Gastrocnemius medialis (tissue), 4 donors: ENCODE data around the gene TXLNA. TPM values are rescaled to one million over a fixed set of nuclear protein-coding genes. Genes with fewer than 3 reads are reported as not detected.

Source experiments
- ATAC-seq, 2 donors: fragments of 150-250 bp; one replicate each; pipeline ENCODE4 v1.9.1; 2016
- DNase-seq, 2 donors: peaks; one replicate each; pipeline ENCODE4 v3.0.0-alpha.2; 2019
- H3K27ac ChIP-seq, 4 donors: fragments of 200-600 bp; sonication (generic); 1 replicate in 1 of 4; 2 replicates in 3 of 4; pipeline ENCODE4 v1.5.1; 2016 to 2018; ENCODE audit warnings: mild to moderate bottlenecking in 2 of 4, moderate library complexity in 1 of 4
- H3K27me3 ChIP-seq, 3 donors: fragments of 200-600 bp; sonication (generic) in 2 of 3; 1 replicate in 1 of 3; 2 replicates in 2 of 3; pipeline versions ENCODE4 v1.5.1 to v1.6.0; 2016 to 2019; ENCODE audit warnings: mild to moderate bottlenecking in 1 of 3, moderate library complexity in 1 of 3
- H3K36me3 ChIP-seq, 2 donors: fragments of 200-600 bp; sonication (generic) in 1 of 2; one replicate each; pipeline ENCODE4 v1.5.1; 2017 to 2018
- H3K4me1 ChIP-seq, 2 donors: fragments of 200-600 bp; sonication (generic) in 1 of 2; one replicate each; pipeline ENCODE4 v1.5.1; 2016 to 2017; ENCODE audit warnings: mild to moderate bottlenecking in 2 of 2
- H3K4me3 ChIP-seq, 4 donors: fragments of 200-600 bp; sonication (generic) in 3 of 4; 1 replicate in 1 of 4; 2 replicates in 3 of 4; pipeline ENCODE4 v1.5.1; 2016 to 2019; ENCODE audit warnings: mild to moderate bottlenecking in 2 of 4
- H3K9me3 ChIP-seq, 3 donors: fragments of 200-600 bp; sonication (generic) in 2 of 3; 1 replicate in 1 of 3; 2 replicates in 2 of 3; pipeline ENCODE4 v1.5.1; 2016 to 2019
- CTCF ChIP-seq, 5 experiments: fragments of 450-650 bp in 3 of 5; fragments of 200-600 bp in 2 of 5; sonication (generic) in 2 of 5; IDR thresholded peaks in 4 of 5; conservative IDR thresholded peaks in 1 of 5; 1 replicate in 4 of 5; 2 replicates in 1 of 5; pipeline ENCODE4 v1.5.1; 2016 to 2019; ENCODE audit warnings: antibody characterized with exemption in 5 of 5, mild to moderate bottlenecking in 3 of 5, moderate library complexity in 3 of 5
- POLR2A ChIP-seq, 2 donors: fragments of 450-650 bp; IDR thresholded peaks; one replicate each; pipeline ENCODE4 v1.6.1; 2017; ENCODE audit warnings: antibody characterized with exemption in 2 of 2, mild to moderate bottlenecking in 2 of 2, moderate library complexity in 2 of 2
- in situ Hi-C, 4 donors: fragments of 200-750 bp; cut with MboI; loops; one replicate each; pipeline versions ENCODE4 v1.15.0 to v1.8.0; 2017; ENCODE audit warnings: low sequenced_read_pairs in 4 of 4
- intact Hi-C: fragments of 100-400 bp; cut with DNase I; formaldehyde crosslinking; loops from one replicate; pipeline ENCODE4 v1.15.1; 2023; ENCODE audit warnings: low total_unique reads
- total RNA-seq, 4 donors: library from RNA; depleted of rRNA; stranded (reverse); fragments of >200 nt; gene quantifications; one replicate each; pipeline versions ENCODE4 v1.1.0 to v1.2.3, GENCODE V29; 2016

Gene TXLNA
- total RNA-seq, 4 donors from 2014 or later: 15.7 to 21.0 (median 17.6) TPM

- Histone ChIP-seq H3K27ac (peak within 1 kb of the TSS; percentile 64 to 76 (median 70)), H3K4me1 (peaks cover 21 to 45% of the 10 kb centered on the region in 2 donors), H3K4me3 (peak within 1 kb of the TSS in 1 of 4 donors; percentile 3), H3K36me3 (no peaks in the 10 kb centered on the region), H3K27me3 (no peaks in the 10 kb centered on the region), H3K9me3 (no peaks in the 10 kb centered on the region)
- DNase-seq (peak in 1 of 2 donors; percentile 16), ATAC-seq (peak; percentile 31 to 50)
- TF ChIP-seq CTCF (IDR thresholded peaks at IDR 0.05 in 4 of 5, conservative IDR thresholded peaks at IDR 0.05 in 1 of 5): no peak
- TF ChIP-seq POLR2A (IDR thresholded peaks at IDR 0.05): no peak
- in situ Hi-C loops: no loop called here
- intact Hi-C loops: no loop called here
Observed at GRCh38 chr1:32246888-32247273, 67.4 kb downstream of the TXLNA start, which contains the start of gene FAM167B. Gene FAM167B, plus strand, starts transcription at chr1:32247222. Its CDS starts 200 bp downstream, at chr1:32247422.

GRCh38 chr1:32247452-32247851 lies 68.0 kb downstream of the TXLNA start:
- H3K36me3 ChIP-seq: no peaks in the 10 kb centered on the region
- H3K9me3 ChIP-seq: no peaks in the 10 kb centered on the region
- TF ChIP-seq CTCF (IDR thresholded peaks at IDR 0.05 in 4 of 5, conservative IDR thresholded peaks at IDR 0.05 in 1 of 5): no peak
- TF ChIP-seq POLR2A (IDR thresholded peaks at IDR 0.05): no peak
- peak overlapping the region; percentile 64 to 76 (median 70) for H3K27ac ChIP-seq
- ATAC-seq (no peak), DNase-seq (no peak)
- H3K4me1 ChIP-seq: peaks cover 18 to 44% of the 10 kb centered on the region in 2 donors
- in situ Hi-C loops (no loop called here), intact Hi-C loops (no loop called here)
- H3K27me3 ChIP-seq: no peaks in the 10 kb centered on the region
- H3K4me3 ChIP-seq: peak overlapping the region in 1 of 4 donors; percentile 3

Other genes with a start within 250 kb of the TXLNA start
- 100 to 1,000 TPM; 294 to 522 (median 353) TPM for gene PTP4A2, start 241.3 kb upstream of the TXLNA start, total RNA-seq
- gene KHDRBS1, start 165.8 kb upstream of the TXLNA start, total RNA-seq: 10 to 100 TPM; 19.9 to 50.3 (median 34.6) TPM
- gene TMEM39B, start 106.7 kb upstream of the TXLNA start, total RNA-seq: 10 to 100 TPM in 2 of 4 donors, 1 to 10 TPM in 2; 2.5 to 11.1 (median 6.7) TPM
- 10 to 100 TPM; 67.3 to 80.7 (median 74.4) TPM for gene KPNA6, start 71.6 kb upstream of the TXLNA start, total RNA-seq
- gene CCDC28B, start 20.9 kb downstream of the TXLNA start, total RNA-seq: 10 to 100 TPM; 16.4 to 79.0 (median 56.8) TPM
- under 1 TPM; 0.49 to 0.93 (median 0.83) TPM for gene IQCC, start 26.0 kb downstream of the TXLNA start, total RNA-seq
- not detected for gene DCDC2B, start 29.4 kb downstream of the TXLNA start, total RNA-seq
- gene TMEM234, start 42.7 kb downstream of the TXLNA start, total RNA-seq: 1 to 10 TPM; 1.6 to 4.6 (median 4.4) TPM
- gene EIF3I, start 42.7 kb downstream of the TXLNA start, total RNA-seq: 100 to 1,000 TPM; 211 to 294 (median 245) TPM
- 1 to 10 TPM; 1.1 to 2.9 (median 2.3) TPM for gene FAM167B, start 67.5 kb downstream of the TXLNA start, total RNA-seq
- gene LCK, start 71.6 kb downstream of the TXLNA start, total RNA-seq: 1 to 10 TPM in 1 of 4 donors, under 1 TPM in 1, not detected in 2; 0.66 to 1.6 TPM
- 10 to 100 TPM in 2 of 4 donors, 1 to 10 TPM in 2; 8.7 to 23.8 (median 11.8) TPM for gene HDAC1, start 112.4 kb downstream of the TXLNA start, total RNA-seq
- 1 to 10 TPM in 2 of 4 donors, under 1 TPM in 2; 0.75 to 2.6 (median 1.5) TPM for gene MARCKSL1, start 156.6 kb downstream of the TXLNA start, total RNA-seq
- gene FAM229A, start 182.8 kb downstream of the TXLNA start, total RNA-seq: 10 to 100 TPM in 1 of 4 donors, 1 to 10 TPM in 2, under 1 TPM in 1; 0.81 to 13.4 (median 2.0) TPM
- 1 to 10 TPM in 1 of 4 donors, not detected in 3; 1.8 TPM for gene TSSK3, start 182.9 kb downstream of the TXLNA start, total RNA-seq
- 10 to 100 TPM; 53.8 to 77.8 (median 62.1) TPM for gene BSDC1, start 214.8 kb downstream of the TXLNA start, total RNA-seq